Mesendoderm (in vitro differentiated cells): ENCODE results near the gene TMEM145.
"Not testable (repeated sequence)": the region's sequence is repeated elsewhere in the genome, so short reads cannot be mapped to it uniquely, and the experiment has no call there.

Experiments used
- DNase-seq: peaks from one replicate; pipeline ENCODE4 v3.0.0; 2013
- H2AK5ac ChIP-seq: 2 replicates; pipeline ENCODE4 v1.6.1; 2013; ENCODE audit warnings: low read length, inconsistent platforms
- H2BK120ac ChIP-seq: 2 replicates; pipeline ENCODE4 v1.6.1; 2013; ENCODE audit warnings: low read depth, mild to moderate bottlenecking, low read length, moderate library complexity, mixed read lengths
- H2BK15ac ChIP-seq: replicated peaks from 2 replicates; pipeline ENCODE4 v1.6.1; 2013; ENCODE audit warnings: low read depth, mild to moderate bottlenecking, moderate library complexity
- H2BK5ac ChIP-seq: 2 replicates; pipeline ENCODE4 v1.6.1; 2013; ENCODE audit warnings: low read length, inconsistent platforms
- H3K18ac ChIP-seq: 2 replicates; pipeline ENCODE4 v1.6.1; 2013; ENCODE audit warnings: mild to moderate bottlenecking, low read length, mixed read lengths
- H3K23ac ChIP-seq: one replicate; pipeline ENCODE4 v1.6.1; 2013; ENCODE audit warnings: low read length
- H3K27ac ChIP-seq: 2 replicates; pipeline ENCODE4 v1.5.1; 2013; ENCODE audit warnings: low read depth, mild to moderate bottlenecking, inconsistent platforms, low read length, moderate library complexity
- H3K27me3 ChIP-seq: 2 replicates; pipeline ENCODE4 v1.6.1; 2013; ENCODE audit warnings: low read length, control low read depth, mild to moderate bottlenecking, inconsistent platforms; ENCODE audit not compliant: insufficient read depth, poor library complexity
- H3K36me3 ChIP-seq: 2 replicates; pipeline ENCODE4 v1.6.1; 2013; ENCODE audit warnings: low read length, inconsistent platforms; ENCODE audit not compliant: control insufficient read depth, insufficient read depth
- H3K4ac ChIP-seq: one replicate; pipeline ENCODE4 v1.6.1; 2013; ENCODE audit warnings: low read depth, mild to moderate bottlenecking, low read length, moderate library complexity
- H3K4me1 ChIP-seq: 2 replicates; pipeline ENCODE4 v1.6.1; 2013; ENCODE audit warnings: low read depth, low read length, inconsistent platforms; ENCODE audit not compliant: control insufficient read depth
- H3K4me2 ChIP-seq: 2 replicates; pipeline ENCODE4 v1.6.1; 2013; ENCODE audit warnings: low read length
- H3K4me3 ChIP-seq: 2 replicates; pipeline ENCODE4 v1.5.1; 2013; ENCODE audit warnings: mild to moderate bottlenecking, low read length
- H3K56ac ChIP-seq: one replicate; pipeline ENCODE4 v1.6.1; 2013; ENCODE audit warnings: low read length
- H3K79me1 ChIP-seq: 2 replicates; pipeline ENCODE4 v1.6.1; 2013; ENCODE audit warnings: low read length, inconsistent platforms
- H3K79me2 ChIP-seq: 2 replicates; pipeline ENCODE4 v1.6.1; 2013; ENCODE audit warnings: mild to moderate bottlenecking, low read length; ENCODE audit not compliant: control insufficient read depth, insufficient read depth
- H3K9ac ChIP-seq: 2 replicates; pipeline ENCODE4 v1.6.1; 2013; ENCODE audit warnings: low read length, inconsistent platforms
- H4K5ac ChIP-seq: one replicate; pipeline ENCODE4 v1.6.1; 2013; ENCODE audit warnings: low read length
- H4K8ac ChIP-seq: one replicate; pipeline ENCODE4 v1.6.1; 2013; ENCODE audit warnings: low read depth, mild to moderate bottlenecking, control low read depth, low read length, moderate library complexity
- WGBS: extraction: QIAGEN DNeasy Blood & Tissue Kit; methylation state at CpG from one replicate; pipeline ENCODE4 v1.1.7; 2013; ENCODE audit warnings: low lambda C conversion rate, missing lambda C conversion rate; ENCODE audit not compliant: insufficient coverage; ENCODE audit errors: extremely low coverage; 5-methylcytosine and 5-hydroxymethylcytosine counted together

TMEM145 gene

GRCh38 chr19:42328106-42328505 is 15.0 kb downstream of the TMEM145 start:
- WGBS = no CpG with 5 or more reads among the region's 1 CpG
- no peak overlapping the region for H2AK5ac ChIP-seq
- no peaks in the 10 kb centered on the region for H3K36me3 ChIP-seq
- no peaks in the 10 kb centered on the region for H3K4me1 ChIP-seq
- no peak overlapping the region for H4K5ac ChIP-seq
- no peak overlapping the region for H3K56ac ChIP-seq
- H3K27ac ChIP-seq = no peak overlapping the region
- no peak overlapping the region for H3K9ac ChIP-seq
- H3K79me1 ChIP-seq = peaks cover 13% of the 10 kb centered on the region
- H2BK15ac ChIP-seq = no peak overlapping the region
- no peak overlapping the region for H3K4ac ChIP-seq
- no peak overlapping the region for H2BK5ac ChIP-seq
- no peak overlapping the region for H3K4me2 ChIP-seq
- no peak overlapping the region for H3K18ac ChIP-seq
- no peak overlapping the region for H4K8ac ChIP-seq
- no peak overlapping the region for H3K23ac ChIP-seq
- no peak overlapping the region for H3K4me3 ChIP-seq
- DNase-seq = no peak
- peaks cover 3% of the 10 kb centered on the region for H3K79me2 ChIP-seq
- peaks cover 4% of the 10 kb centered on the region for H3K27me3 ChIP-seq
- H2BK120ac ChIP-seq = no peak overlapping the region

- H3K9ac ChIP-seq = no peak overlapping the region
- no peak overlapping the region for H2BK15ac ChIP-seq
- no peak overlapping the region for H3K27ac ChIP-seq
- DNase-seq = no peak
- H3K79me1 ChIP-seq = peaks cover 13% of the 10 kb centered on the region
- no peak overlapping the region for H3K4me2 ChIP-seq
- H3K4ac ChIP-seq = no peak overlapping the region
- no peak overlapping the region for H3K18ac ChIP-seq
- H2BK5ac ChIP-seq = no peak overlapping the region
- no peak overlapping the region for H4K8ac ChIP-seq
- no peak overlapping the region for H3K56ac ChIP-seq
- peaks cover 4% of the 10 kb centered on the region for H3K27me3 ChIP-seq
- H4K5ac ChIP-seq = no peak overlapping the region
- no peak overlapping the region for H3K4me3 ChIP-seq
- no peak overlapping the region for H2AK5ac ChIP-seq
- H3K23ac ChIP-seq = no peak overlapping the region
- WGBS = no CpG with 5 or more reads among the region's 2 CpGs
- H3K79me2 ChIP-seq = peaks cover 3% of the 10 kb centered on the region
- H3K4me1 ChIP-seq = no peaks in the 10 kb centered on the region
- H2BK120ac ChIP-seq = no peak overlapping the region
- H3K36me3 ChIP-seq = no peaks in the 10 kb centered on the region
These were observed 15.7 kb downstream of the TMEM145 start for GRCh38 chr19:42328854-42329253.

- H3K4me2 ChIP-seq = no peak overlapping the region
- no peaks in the 10 kb centered on the region for H3K4me1 ChIP-seq
- H2AK5ac ChIP-seq = no peak overlapping the region
- H3K23ac ChIP-seq = no peak overlapping the region
- H3K79me1 ChIP-seq = peaks cover 13% of the 10 kb centered on the region
- no peak overlapping the region for H3K9ac ChIP-seq
- no peak overlapping the region for H3K56ac ChIP-seq
- H4K5ac ChIP-seq = no peak overlapping the region
- H3K36me3 ChIP-seq = no peaks in the 10 kb centered on the region
- no peak for DNase-seq
- no peak overlapping the region for H2BK120ac ChIP-seq
- no peaks in the 10 kb centered on the region for H3K27me3 ChIP-seq
- H3K4me3 ChIP-seq = no peak overlapping the region
- no peak overlapping the region for H2BK15ac ChIP-seq
- WGBS = no CpG with 5 or more reads among the region's 2 CpGs
- H3K18ac ChIP-seq = no peak overlapping the region
- H3K79me2 ChIP-seq = peaks cover 3% of the 10 kb centered on the region
- H2BK5ac ChIP-seq = no peak overlapping the region
- H3K27ac ChIP-seq = no peak overlapping the region
- H4K8ac ChIP-seq = no peak overlapping the region
- H3K4ac ChIP-seq = no peak overlapping the region
These were observed 17.2 kb downstream of the TMEM145 start for GRCh38 chr19:42330241-42330711.

GRCh38 chr19:42331333-42331732 is 18.2 kb downstream of the TMEM145 start:
- not testable (repeated sequence) for H3K27ac ChIP-seq, H3K79me1 ChIP-seq, H4K5ac ChIP-seq, H3K4me3 ChIP-seq, H3K56ac ChIP-seq, DNase-seq, H3K18ac ChIP-seq, H3K4me1 ChIP-seq, H3K79me2 ChIP-seq, H3K9ac ChIP-seq, H2BK120ac ChIP-seq, H3K23ac ChIP-seq, H3K4me2 ChIP-seq, H3K27me3 ChIP-seq, H2AK5ac ChIP-seq, H2BK5ac ChIP-seq, H2BK15ac ChIP-seq, H4K8ac ChIP-seq, H3K36me3 ChIP-seq, H3K4ac ChIP-seq
- WGBS = no CpG with 5 or more reads among the region's 3 CpGs

GRCh38 chr19:42332059-42332458 is 18.9 kb downstream of the TMEM145 start:
- H2BK5ac ChIP-seq = no peak overlapping the region
- H2AK5ac ChIP-seq = no peak overlapping the region
- H3K4ac ChIP-seq = no peak overlapping the region
- no peak overlapping the region for H3K27ac ChIP-seq
- no peaks in the 10 kb centered on the region for H3K79me2 ChIP-seq
- H2BK15ac ChIP-seq = no peak overlapping the region
- no peaks in the 10 kb centered on the region for H3K27me3 ChIP-seq
- no peak overlapping the region for H2BK120ac ChIP-seq
- peaks cover 7% of the 10 kb centered on the region for H3K79me1 ChIP-seq
- no peak for DNase-seq
- no peak overlapping the region for H3K56ac ChIP-seq
- no CpG with 5 or more reads among the region's 6 CpGs for whole genome bisulfite sequencing
- H4K5ac ChIP-seq = no peak overlapping the region
- H3K4me1 ChIP-seq = no peaks in the 10 kb centered on the region
- H3K36me3 ChIP-seq = peaks cover 3% of the 10 kb centered on the region
- H3K4me2 ChIP-seq = no peak overlapping the region
- H4K8ac ChIP-seq = no peak overlapping the region
- no peak overlapping the region for H3K4me3 ChIP-seq
- no peak overlapping the region for H3K23ac ChIP-seq
- no peak overlapping the region for H3K9ac ChIP-seq
- H3K18ac ChIP-seq = no peak overlapping the region

- Histone ChIP-seq H3K27me3 (no peaks in the 10 kb centered on the region), H3K27ac (no peak overlapping the region), H2BK5ac (no peak overlapping the region), H3K56ac (no peak overlapping the region), H3K79me2 (no peaks in the 10 kb centered on the region), H3K4ac (no peak overlapping the region), H4K8ac (no peak overlapping the region), H3K23ac (no peak overlapping the region), H3K4me2 (no peak overlapping the region), H3K4me1 (no peaks in the 10 kb centered on the region), H3K4me3 (no peak overlapping the region), H3K9ac (no peak overlapping the region), H4K5ac (no peak overlapping the region), H3K36me3 (peaks cover 3% of the 10 kb centered on the region), H2BK120ac (no peak overlapping the region), H2AK5ac (no peak overlapping the region), H3K79me1 (peaks cover 3% of the 10 kb centered on the region), H2BK15ac (no peak overlapping the region), H3K18ac (no peak overlapping the region)
- no peak for DNase-seq
- WGBS = no CpG with 5 or more reads among the region's 3 CpGs
These were observed 19.9 kb downstream of the TMEM145 start for GRCh38 chr19:42333018-42333417.
